ENCODE results near the gene FAM120AOS.

GRCh38 chr9:93461414-93461743 lies 8.0 kb upstream of the FAM120AOS start:
- TF ChIP-seq CTCF (IDR thresholded peaks at IDR 0.05) = no peak
- no peak for TF ChIP-seq POLR2AphosphoS5 (IDR thresholded peaks at IDR 0.05; ENCODE audit: low read depth, low read length)
